Hepatocyte (in vitro differentiated cells): Measurements from ENCODE around the gene HOXD3.

Experiments used
- CTCF ChIP-seq: fragments of 200-600 bp; sonication (generic); IDR thresholded peaks from 2 replicates; pipeline ENCODE4 v1.5.1; 2016; ENCODE audit warnings: antibody characterized with exemption, mild to moderate bottlenecking; ENCODE audit not compliant: poor library complexity
- EZH2 ChIP-seq: fragments of 200-600 bp; sonication (generic); IDR thresholded peaks from 2 replicates; pipeline ENCODE4 v1.6.1; 2016; ENCODE audit warnings: antibody characterized with exemption, mild to moderate bottlenecking, borderline replicate concordance
- EZH2phosphoT487 ChIP-seq: fragments of 200-600 bp; sonication (generic); IDR thresholded peaks from one replicate; pipeline ENCODE4 v1.6.1; 2018; ENCODE audit warnings: antibody characterized with exemption, mild to moderate bottlenecking, low read depth, moderate library complexity; ENCODE audit not compliant: unreplicated experiment, severe bottlenecking

- TF ChIP-seq CTCF (no peak), EZH2 (no peak), EZH2phosphoT487 (no peak)
Observed at GRCh38 chr2:176166272-176166671, 9.2 kb downstream of the HOXD3 start.
